ENCODE data around the gene RIN1. TPM values are rescaled to one million over a fixed set of nuclear protein-coding genes. Genes with fewer than 3 reads are reported as not detected.
A peak's percentile ranks its signal among the peaks of the same experiment; 100 is the strongest.

RIN1 gene
- total and polyA plus RNA-seq, 5 experiments from 2014 or later = 2.7 to 8.0 (median 6.5) TPM

DNA sequence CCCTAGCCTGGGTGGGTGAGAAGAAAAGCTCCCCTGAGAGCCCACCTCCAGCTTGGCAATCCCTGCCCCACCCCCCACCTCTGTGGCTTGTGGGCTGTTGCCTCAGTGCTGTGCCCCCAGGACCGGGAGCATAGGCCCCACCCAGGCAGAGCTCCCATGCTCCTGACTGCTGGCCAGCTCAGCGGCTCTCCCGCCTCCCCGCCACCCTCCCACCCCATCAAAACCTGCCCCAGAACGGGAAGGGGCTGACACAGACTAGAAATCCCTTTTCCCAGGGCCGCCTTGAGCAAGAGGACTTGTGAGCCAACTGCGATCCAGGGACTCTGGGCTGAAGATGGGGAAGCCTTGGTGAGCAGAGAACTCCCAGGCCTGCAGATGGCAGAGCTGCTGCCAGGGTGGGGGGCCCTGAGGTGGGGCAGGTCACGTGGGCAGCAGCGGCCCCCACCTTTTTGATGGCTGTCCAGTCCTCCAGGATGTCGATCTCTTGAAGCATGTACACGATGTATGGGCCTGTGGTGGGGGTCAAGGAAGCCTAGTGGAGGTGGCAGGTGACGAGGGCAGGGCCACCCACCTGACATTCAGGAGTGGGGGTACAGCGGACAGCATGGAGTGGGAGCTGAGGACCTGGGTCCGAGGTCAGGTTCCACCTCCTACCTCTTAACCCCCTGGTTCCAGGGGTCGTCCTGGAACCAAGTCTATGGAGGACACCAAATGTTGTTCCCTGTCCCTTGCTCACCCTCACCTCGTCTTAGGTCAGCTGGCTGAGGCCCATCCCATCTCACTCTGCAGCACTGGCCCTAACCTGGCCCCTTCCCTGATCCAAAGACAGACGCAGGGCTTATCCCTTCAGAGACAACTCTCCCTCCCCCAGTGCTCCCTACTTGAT lies 2.3 kb upstream of the RIN1 start:
- peak overlapping the region in 2 of 10 donors; percentile 38 to 48 for H3K4me3 Mint-ChIP-seq
- H3K9me3 Mint-ChIP-seq = no peaks in the 10 kb centered on the region
- peaks cover 4 to 34% (median 5%) of the 10 kb centered on the region in 3 donors for H3K36me3 Mint-ChIP-seq
- POLR2A ChIA-PET = interaction anchor here (0.7 to 1.8 kb wide), 4 partner anchors 10 to 34 kb away, joined by 5 to 8 read pairs (median 6); partner anchors contain the start of genes CD248 and SLC29A2
- peaks cover 27 to 46% (median 37%) of the 10 kb centered on the region in 4 donors for H3K4me1 Mint-ChIP-seq
- peak overlapping the region in 7 of 10 donors; percentile 47 to 94 (median 73) for H3K27ac Mint-ChIP-seq
- no peaks in the 10 kb centered on the region for H3K27me3 Mint-ChIP-seq
- DNase-seq (peak in 1 of 10 donors; percentile 55), ATAC-seq (no peak)

- H3K4me3 Mint-ChIP-seq = peak overlapping the region; percentile 66 to 96 (median 92)
- H3K27me3 Mint-ChIP-seq = no peaks in the 10 kb centered on the region
- peaks cover 18 to 36% (median 28%) of the 10 kb centered on the region in 4 donors for H3K4me1 Mint-ChIP-seq
- H3K27ac Mint-ChIP-seq = peak overlapping the region in 9 of 10 donors; percentile 53 to 96 (median 92)
- peaks cover 4 to 28% (median 5%) of the 10 kb centered on the region in 3 donors for H3K36me3 Mint-ChIP-seq
- ATAC-seq (no peak), DNase-seq (peak in 1 of 10 donors; percentile 58)
- no peaks in the 10 kb centered on the region for H3K9me3 Mint-ChIP-seq
- POLR2A ChIA-PET = interaction anchor here (1.6 to 4.8 kb wide), 3 partner anchors 7 to 24 kb away, joined by 8 to 35 read pairs (median 30); partner anchors contain the start of gene BRMS1
Observed at GRCh38 chr11:66337103-66337899, 1.1 kb upstream of the RIN1 start.

DNA sequence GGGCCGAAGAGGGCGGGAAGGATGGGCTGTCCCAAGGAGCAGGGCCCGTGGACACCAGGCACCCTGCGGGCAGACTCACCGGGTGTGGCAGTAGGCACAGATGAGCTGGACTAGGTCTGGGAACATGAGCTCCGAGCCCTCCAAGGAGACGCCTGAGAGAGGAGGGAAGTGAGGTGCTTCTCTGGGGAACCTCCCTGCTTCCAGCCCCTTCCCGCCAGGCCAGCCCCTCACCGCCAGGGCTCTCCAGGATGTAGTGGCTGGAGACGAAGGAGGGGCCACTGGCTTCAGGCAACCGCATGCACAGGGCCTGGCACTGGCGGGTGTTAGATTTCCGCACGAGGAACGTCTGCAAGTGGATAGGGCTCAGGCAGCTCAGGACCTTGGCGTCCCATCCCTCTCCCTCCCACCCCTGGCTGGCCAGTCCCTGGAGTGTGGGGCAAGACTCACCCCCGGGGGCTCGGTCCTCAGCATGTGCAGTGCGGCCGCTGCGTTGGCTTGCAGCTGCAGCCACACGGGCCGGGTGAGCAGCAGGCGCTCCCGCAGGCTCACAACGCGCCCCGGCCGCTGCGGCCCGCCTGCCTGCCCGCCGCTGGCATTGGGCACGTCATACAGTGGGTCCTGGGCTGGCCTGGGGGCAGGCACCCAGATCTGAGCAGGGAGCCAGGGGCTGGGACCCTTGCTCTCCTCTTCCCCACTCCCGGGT lies 552 bp downstream of the RIN1 start:
- ATAC-seq (peak; percentile 4 to 36), DNase-seq (peak in 2 of 10 donors; percentile 9 to 60)
- no peaks in the 10 kb centered on the region for H3K27me3 Mint-ChIP-seq
- H3K27ac Mint-ChIP-seq = peak overlapping the region in 8 of 10 donors; percentile 35 to 96 (median 92)
- peaks cover 13 to 28% (median 23%) of the 10 kb centered on the region in 4 donors for H3K4me1 Mint-ChIP-seq
- H3K36me3 Mint-ChIP-seq = peaks cover 0 to 16% (median 3%) of the 10 kb centered on the region in 3 donors
- POLR2A ChIA-PET = interaction anchor here (0.5 to 4.8 kb wide), 10 partner anchors 9 to 1108 kb away, joined by 3 to 35 read pairs (median 4); partner anchors contain the start of genes B4GAT1, BRMS1, CD248 and SLC29A2
- H3K4me3 Mint-ChIP-seq = peak overlapping the region; percentile 89 to 96 (median 92)
- no peaks in the 10 kb centered on the region for H3K9me3 Mint-ChIP-seq

- H3K4me1 Mint-ChIP-seq = peaks cover 13 to 28% (median 23%) of the 10 kb centered on the region in 4 donors
- no peak for ATAC-seq
- H3K27me3 Mint-ChIP-seq = no peaks in the 10 kb centered on the region
- peak overlapping the region in 4 of 10 donors; percentile 36 to 85 (median 72) for H3K27ac Mint-ChIP-seq
- DNase-seq = peak in 1 of 10 donors; percentile 59
- POLR2A ChIA-PET = interaction anchor here (0.8 to 4.8 kb wide), 7 partner anchors 8 to 52 kb away, joined by 3 to 35 read pairs (median 7); partner anchors contain the start of genes B4GAT1, BRMS1, CD248 and SLC29A2
- H3K4me3 Mint-ChIP-seq = peak overlapping the region; percentile 54 to 96 (median 79)
- H3K36me3 Mint-ChIP-seq = peaks cover 0 to 11% (median 3%) of the 10 kb centered on the region in 3 donors
- no peaks in the 10 kb centered on the region for H3K9me3 Mint-ChIP-seq
Observed at GRCh38 chr11:66334605-66335442, 1.4 kb downstream of the RIN1 start.

DNA sequence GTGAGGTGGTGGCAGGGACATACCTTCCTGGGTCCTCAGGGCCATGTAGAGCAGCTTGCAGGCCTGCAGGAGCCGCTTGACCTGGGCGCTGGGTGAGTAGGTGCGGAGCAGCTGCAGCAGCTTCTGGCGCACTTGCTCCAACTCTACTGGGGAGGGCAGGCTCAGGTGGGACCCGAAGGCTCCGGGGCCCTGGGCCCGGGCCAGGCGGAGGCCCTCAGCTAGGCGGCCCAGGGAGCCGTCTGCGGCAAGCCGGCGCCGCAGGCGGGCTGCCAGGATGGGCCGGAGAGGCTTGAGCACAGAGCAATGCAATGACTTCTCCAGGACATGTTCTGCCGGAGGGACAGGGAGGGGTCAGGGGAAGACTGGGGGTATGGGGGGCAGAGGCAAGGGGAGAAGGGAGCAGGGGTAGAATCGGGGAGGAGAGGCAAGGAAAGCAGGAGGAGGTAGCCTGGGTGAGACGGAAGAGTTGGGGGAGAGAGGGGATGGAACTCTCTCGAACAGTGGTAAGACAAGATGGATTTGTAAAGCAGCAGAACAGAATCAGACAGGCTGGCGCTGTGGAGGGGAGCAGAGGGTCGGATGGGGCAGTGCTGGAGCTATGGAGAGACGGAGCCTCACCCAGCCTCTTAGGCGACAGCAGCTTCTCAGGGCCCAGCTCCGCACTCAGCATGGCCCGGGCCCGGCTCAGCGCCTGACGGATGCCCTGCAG lies 2.2 kb downstream of the RIN1 start:
- no peaks in the 10 kb centered on the region for H3K27me3 Mint-ChIP-seq
- H3K36me3 Mint-ChIP-seq = peaks cover 0 to 9% (median under 1%) of the 10 kb centered on the region in 3 donors
- peak overlapping the region in 3 of 10 donors; percentile 21 to 39 (median 23) for H3K4me3 Mint-ChIP-seq
- POLR2A ChIA-PET = interaction anchor here (0.8 to 4.8 kb wide), 6 partner anchors 10 to 1475 kb away, joined by 4 to 35 read pairs (median 10); partner anchors contain the start of genes B4GAT1, BRMS1, CD248 and SLC29A2
- ATAC-seq (no peak), DNase-seq (peak in 1 of 10 donors; percentile 57)
- no peaks in the 10 kb centered on the region for H3K9me3 Mint-ChIP-seq
- H3K27ac Mint-ChIP-seq = peak overlapping the region in 1 of 10 donors; percentile 43
- peaks cover 12 to 29% (median 23%) of the 10 kb centered on the region in 4 donors for H3K4me1 Mint-ChIP-seq

GRCh38 chr11:66333220-66333877 lies 2.9 kb downstream of the RIN1 start:
- peak in 1 of 10 donors; percentile 49 for DNase-seq
- POLR2A ChIA-PET = interaction anchor here (0.8 to 5.1 kb wide), 3 partner anchors 11 to 1474 kb away, joined by 4 to 45 read pairs (median 35); partner anchors contain the start of gene BRMS1

GRCh38 chr11:66332371-66333219 lies 3.6 kb downstream of the RIN1 start:
- POLR2A ChIA-PET = interaction anchor here (1.7 to 5.1 kb wide), 4 partner anchors 12 to 21 kb away, joined by 4 to 45 read pairs (median 20); partner anchors contain the start of gene BRMS1
- Mint-ChIP-seq H3K4me3 (no peak overlapping the region), H3K9me3 (no peaks in the 10 kb centered on the region), H3K27me3 (no peaks in the 10 kb centered on the region), H3K27ac (peak overlapping the region in 2 of 10 donors; percentile 28 to 62), H3K36me3 (peaks cover 0 to 5% (median 0%) of the 10 kb centered on the region in 3 donors), H3K4me1 (peaks cover 19 to 38% (median 37%) of the 10 kb centered on the region in 4 donors)
- DNase-seq = peak in 1 of 10 donors; percentile 50
- no peak for ATAC-seq

More at GRCh38 chr11:66333220-66333877, 2.9 kb downstream of the RIN1 start:
- ATAC-seq = no peak
- H3K36me3 Mint-ChIP-seq = peaks cover 0 to 5% (median 0%) of the 10 kb centered on the region in 3 donors
- no peaks in the 10 kb centered on the region for H3K27me3 Mint-ChIP-seq
- no peak overlapping the region for H3K27ac Mint-ChIP-seq
- H3K4me1 Mint-ChIP-seq = peaks cover 13 to 32% (median 29%) of the 10 kb centered on the region in 4 donors
- H3K4me3 Mint-ChIP-seq = no peak overlapping the region
- H3K9me3 Mint-ChIP-seq = no peaks in the 10 kb centered on the region

- Mint-ChIP-seq H3K27ac (peak overlapping the region in 2 of 10 donors; percentile 21 to 28), H3K9me3 (no peaks in the 10 kb centered on the region), H3K27me3 (no peaks in the 10 kb centered on the region), H3K4me1 (peaks cover 21 to 37% (median 35%) of the 10 kb centered on the region in 4 donors), H3K36me3 (no peaks in the 10 kb centered on the region), H3K4me3 (no peak overlapping the region)
- ATAC-seq (no peak), DNase-seq (peak in 1 of 10 donors; percentile 24)
- POLR2A ChIA-PET = interaction anchor here (0.6 to 5.1 kb wide), 6 partner anchors 12 to 1001 kb away, joined by 3 to 45 read pairs (median 4); partner anchors contain the start of gene BRMS1
Observed at GRCh38 chr11:66331542-66332370, 4.5 kb downstream of the RIN1 start.
